ENCODE measurements around the gene CHCHD6. TPM values are rescaled to one million over a fixed set of nuclear protein-coding genes. Genes with fewer than 3 reads are reported as not detected.

The CHCHD6 gene
- total and polyA plus RNA-seq, 8 donors, result 5.0 to 10.9 (median 6.0) TPM

DNA sequence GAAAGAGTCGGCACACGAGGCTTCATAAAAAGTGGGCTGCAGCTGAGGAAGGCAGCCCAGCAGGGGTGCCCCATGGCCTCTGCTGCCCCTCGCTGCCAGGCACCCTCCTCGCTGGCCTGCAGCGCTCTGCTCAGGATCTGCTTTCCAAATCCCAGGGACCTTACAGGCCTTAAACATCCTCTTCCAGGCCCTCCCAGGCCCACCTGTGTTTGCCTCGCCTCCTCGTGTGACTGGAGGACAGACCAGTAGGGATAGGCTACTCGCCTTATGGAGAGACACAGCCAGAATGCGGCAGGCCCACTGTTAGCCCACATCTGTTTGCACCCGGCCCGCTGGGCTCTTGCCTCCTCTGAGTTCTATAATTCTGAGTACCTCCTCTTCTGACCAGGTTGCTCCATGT is 154.4 kb downstream of the CHCHD6 start:
- H3K27me3 ChIP-seq, result no peaks in the 10 kb centered on the region
- TF ChIP-seq, protein P1, sequence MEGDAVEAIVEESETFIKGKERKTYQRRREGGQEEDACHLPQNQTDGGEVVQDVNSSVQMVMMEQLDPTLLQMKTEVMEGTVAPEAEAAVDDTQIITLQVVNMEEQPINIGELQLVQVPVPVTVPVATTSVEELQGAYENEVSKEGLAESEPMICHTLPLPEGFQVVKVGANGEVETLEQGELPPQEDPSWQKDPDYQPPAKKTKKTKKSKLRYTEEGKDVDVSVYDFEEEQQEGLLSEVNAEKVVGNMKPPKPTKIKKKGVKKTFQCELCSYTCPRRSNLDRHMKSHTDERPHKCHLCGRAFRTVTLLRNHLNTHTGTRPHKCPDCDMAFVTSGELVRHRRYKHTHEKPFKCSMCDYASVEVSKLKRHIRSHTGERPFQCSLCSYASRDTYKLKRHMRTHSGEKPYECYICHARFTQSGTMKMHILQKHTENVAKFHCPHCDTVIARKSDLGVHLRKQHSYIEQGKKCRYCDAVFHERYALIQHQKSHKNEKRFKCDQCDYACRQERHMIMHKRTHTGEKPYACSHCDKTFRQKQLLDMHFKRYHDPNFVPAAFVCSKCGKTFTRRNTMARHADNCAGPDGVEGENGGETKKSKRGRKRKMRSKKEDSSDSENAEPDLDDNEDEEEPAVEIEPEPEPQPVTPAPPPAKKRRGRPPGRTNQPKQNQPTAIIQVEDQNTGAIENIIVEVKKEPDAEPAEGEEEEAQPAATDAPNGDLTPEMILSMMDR (IDR thresholded peaks at IDR 0.05), result no peak
- WGBS, 2 donors, result 88 to 89% methylated on average over 11 of the region's 11 CpGs
- no peak for FAIRE-seq
- H3K4me3 ChIP-seq, result no peak overlapping the region
- H3K27ac ChIP-seq, result no peak overlapping the region
- ATAC-seq, result no peak
- no peaks in the 10 kb centered on the region for H3K4me1 ChIP-seq
- no peaks in the 10 kb centered on the region for H3K36me3 ChIP-seq
- H3K9me3 ChIP-seq, result no peaks in the 10 kb centered on the region
- no peak for DNase-seq
- intact Hi-C loops (cut with DNase I), result no loop called here

DNA sequence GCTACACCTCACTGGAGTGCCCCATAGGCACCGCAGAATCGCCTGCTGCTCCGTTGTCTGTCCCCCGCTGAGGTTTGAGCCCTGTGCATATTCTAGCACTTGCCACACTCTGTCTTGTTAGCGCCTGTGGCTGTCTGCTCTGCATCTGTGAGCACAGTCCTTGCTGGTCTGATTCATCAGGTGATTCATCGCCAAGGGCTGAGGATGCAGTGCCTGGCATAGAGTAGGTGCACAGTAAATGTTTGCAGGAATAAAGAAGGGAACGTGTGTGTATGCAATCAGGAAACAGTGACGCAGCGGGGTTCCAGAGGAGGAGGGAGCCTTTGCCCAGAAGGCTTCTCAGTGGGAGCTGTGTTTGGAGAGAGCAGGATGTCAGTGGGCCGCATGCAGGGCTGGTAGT is 154.8 kb downstream of the CHCHD6 start:
- DNase-seq (no peak), FAIRE-seq (no peak), ATAC-seq (no peak)
- Histone ChIP-seq H3K27me3 (no peaks in the 10 kb centered on the region), H3K4me3 (no peak overlapping the region), H3K4me1 (no peaks in the 10 kb centered on the region), H3K36me3 (no peaks in the 10 kb centered on the region), H3K9me3 (no peaks in the 10 kb centered on the region), H3K27ac (no peak overlapping the region)
- 92 to 96% methylated on average over 10 of the region's 10 CpGs for WGBS, 2 donors
- TF ChIP-seq, protein P1 (IDR thresholded peaks at IDR 0.05), result no peak
- intact Hi-C loops (cut with DNase I), result no loop called here

DNA sequence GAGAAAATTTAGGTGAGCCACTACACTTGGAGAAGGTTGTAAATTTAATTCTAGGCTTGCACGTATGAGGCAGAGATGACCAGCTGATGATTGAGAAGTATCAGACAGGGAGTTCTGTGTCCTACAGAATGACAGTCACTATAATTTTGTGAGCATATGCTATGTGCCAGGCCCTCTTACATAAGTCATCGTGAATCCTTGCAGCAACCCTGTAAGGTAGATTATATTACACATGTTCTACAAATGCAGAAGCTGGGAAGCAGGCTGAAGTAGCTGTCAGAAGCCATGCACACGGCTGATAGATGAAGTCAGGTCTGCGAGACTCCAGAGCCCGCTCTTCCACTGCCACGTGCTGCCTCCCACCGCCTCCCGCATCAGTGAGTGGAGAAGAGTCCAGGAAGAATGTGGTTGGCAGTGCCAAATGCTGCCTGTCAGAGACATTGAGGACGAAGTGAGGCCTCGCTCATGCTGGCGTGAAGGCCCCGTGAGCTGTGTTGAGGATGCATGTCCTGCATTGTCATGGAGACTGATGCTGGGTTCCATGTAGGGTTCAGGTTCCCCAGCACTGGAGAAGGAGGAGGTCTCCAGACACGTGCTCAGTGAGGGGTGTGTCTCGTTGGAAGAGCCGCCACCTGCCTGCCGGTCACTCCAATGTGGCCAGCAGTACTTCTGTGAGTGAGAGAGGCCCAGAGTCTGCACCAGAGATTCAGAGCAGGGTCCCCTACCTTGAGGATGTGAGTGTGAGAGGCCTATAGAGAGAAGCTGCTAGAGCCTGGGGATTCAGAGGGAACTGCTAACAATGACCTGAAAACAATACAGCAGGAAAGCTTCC is 155.6 kb downstream of the CHCHD6 start:
- 91% methylated on average over 16 of the region's 16 CpGs for WGBS, 2 donors
- intact Hi-C loops (cut with DNase I), result no loop called here
- Histone ChIP-seq H3K27ac (no peak overlapping the region), H3K9me3 (no peaks in the 10 kb centered on the region), H3K4me3 (no peak overlapping the region), H3K27me3 (no peaks in the 10 kb centered on the region), H3K36me3 (no peaks in the 10 kb centered on the region), H3K4me1 (no peaks in the 10 kb centered on the region)
- TF ChIP-seq, protein P1 (IDR thresholded peaks at IDR 0.05), result no peak
- FAIRE-seq, result no peak
- no peak for ATAC-seq
- DNase-seq, result no peak

DNA sequence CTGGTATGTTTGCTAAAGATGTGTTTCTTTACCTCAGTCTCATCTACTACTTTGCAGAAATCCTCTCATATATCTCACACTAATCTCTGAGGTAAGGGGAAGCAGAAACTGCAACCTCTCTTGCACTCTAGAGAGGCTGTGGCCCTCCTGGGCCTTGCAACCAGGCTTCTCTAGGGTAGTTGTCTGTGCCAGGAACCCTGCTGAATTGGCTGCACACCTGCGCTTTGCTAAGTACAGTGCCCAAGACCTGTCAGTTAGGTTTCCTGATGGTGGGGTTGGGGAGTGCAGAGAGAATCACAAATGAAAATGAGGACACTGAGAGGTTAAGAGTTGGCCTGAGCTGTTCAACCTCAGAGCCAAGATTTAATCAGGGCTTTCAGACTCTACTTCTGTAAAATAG is 161.7 kb downstream of the CHCHD6 start:
- no peaks in the 10 kb centered on the region for H3K27me3 ChIP-seq
- ATAC-seq, result no peak
- DNase-seq, result no peak
- TF ChIP-seq, protein P1 (IDR thresholded peaks at IDR 0.05), result no peak
- WGBS, 2 donors, result 47 to 96% methylated on average over 1 of the region's 1 CpG
- no peaks in the 10 kb centered on the region for H3K36me3 ChIP-seq
- H3K9me3 ChIP-seq, result no peaks in the 10 kb centered on the region
- intact Hi-C loops (cut with DNase I), result no loop called here
- FAIRE-seq, result no peak
- H3K4me1 ChIP-seq, result no peaks in the 10 kb centered on the region
- H3K27ac ChIP-seq, result no peak overlapping the region
- no peak overlapping the region for H3K4me3 ChIP-seq

DNA sequence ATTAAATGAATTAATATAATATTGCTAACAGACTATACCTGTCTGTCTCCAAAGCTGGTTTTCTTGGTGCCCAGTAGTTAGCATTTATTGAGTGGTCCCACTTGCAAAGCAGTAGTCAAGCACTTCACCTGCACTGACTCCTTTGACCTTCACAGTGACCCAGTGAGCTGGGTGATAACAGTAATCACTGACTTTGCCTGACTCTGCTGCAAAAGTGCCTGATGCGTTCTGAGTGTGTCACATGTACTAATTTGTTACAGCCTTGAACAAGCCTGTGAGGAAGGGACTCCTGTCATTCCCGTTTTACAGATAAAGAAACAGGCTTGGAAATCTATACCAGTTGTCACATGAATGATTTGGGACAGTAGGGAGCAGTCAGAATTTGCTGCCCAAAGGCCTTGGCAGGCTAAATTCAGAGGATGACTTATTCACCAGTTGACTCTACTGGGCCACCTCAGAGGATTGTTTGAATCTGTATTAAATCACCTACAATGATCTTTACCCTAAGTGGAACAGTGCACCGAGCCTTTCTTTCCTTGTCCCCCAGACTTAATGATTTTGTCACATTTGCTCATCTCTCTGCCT is 162.2 kb downstream of the CHCHD6 start:
- ATAC-seq, result no peak
- no peak for FAIRE-seq

More for the DNA sequence above, 162.2 kb downstream of the CHCHD6 start:
- DNase-seq, result no peak
- Histone ChIP-seq H3K36me3 (no peaks in the 10 kb centered on the region), H3K27ac (no peak overlapping the region), H3K4me1 (no peaks in the 10 kb centered on the region), H3K27me3 (no peaks in the 10 kb centered on the region), H3K9me3 (no peaks in the 10 kb centered on the region), H3K4me3 (no peak overlapping the region)
- TF ChIP-seq, protein P1 (IDR thresholded peaks at IDR 0.05), result no peak
- intact Hi-C loops (cut with DNase I), result no loop called here
- WGBS, 2 donors, result 68 to 69% methylated on average over 3 of the region's 3 CpGs

Measured in pancreas (tissue), 10 donors.